Measurements from ENCODE around the gene CRTAC1.

CRTAC1 gene

DNA sequence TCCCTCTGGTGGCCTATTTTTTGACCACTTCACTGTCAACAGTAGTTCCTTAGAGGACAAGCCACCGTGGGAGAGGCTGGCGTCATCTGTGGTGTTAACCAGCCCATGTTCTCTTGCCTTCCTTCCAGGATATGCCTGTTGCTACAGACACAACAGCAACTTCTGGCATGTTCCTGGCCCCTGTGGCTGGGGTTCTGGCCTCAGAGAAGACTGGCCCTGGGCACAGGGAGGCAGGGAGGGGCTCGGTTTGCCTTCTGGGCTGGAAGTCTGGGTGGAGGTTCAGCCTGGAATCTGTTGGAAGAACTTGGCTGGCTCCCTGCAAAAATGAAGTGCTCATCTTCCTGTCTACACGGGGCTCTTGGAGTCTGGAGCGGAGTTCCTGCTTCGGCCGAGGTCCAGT lies 155.0 kb downstream of the CRTAC1 start:
- no peak overlapping the region for H3K4me3 ChIP-seq (ENCODE audit: low read depth in 1 of 2, low read length in 2 of 2)
- H3K36me3 ChIP-seq (ENCODE audit: insufficient read depth, low read length), result no peaks in the 10 kb centered on the region
- no peaks in the 10 kb centered on the region for H3K4me1 ChIP-seq (ENCODE audit: insufficient read depth, low read length)
- no peak overlapping the region for H3K9ac ChIP-seq (ENCODE audit: low read length)
- H3K9me3 ChIP-seq (ENCODE audit: low read length), result no peaks in the 10 kb centered on the region
- no peaks in the 10 kb centered on the region for H3K27me3 ChIP-seq (ENCODE audit: control insufficient read depth in 1 of 2, insufficient read depth in 2 of 2, low read length in 2 of 2)
- no peak overlapping the region for H3K27ac ChIP-seq (ENCODE audit: low read depth, low read length)

GRCh38 chr10:97874332-97874731 lies 156.1 kb downstream of the CRTAC1 start:
- Histone ChIP-seq H3K36me3 (ENCODE audit: insufficient read depth, low read length) (no peaks in the 10 kb centered on the region), H3K27me3 (ENCODE audit: control insufficient read depth in 1 of 2, insufficient read depth in 2 of 2, low read length in 2 of 2) (no peaks in the 10 kb centered on the region), H3K4me1 (ENCODE audit: insufficient read depth, low read length) (peaks cover under 1% of the 10 kb centered on the region)

GRCh38 chr10:97873569-97873968 lies 156.9 kb downstream of the CRTAC1 start:
- no peaks in the 10 kb centered on the region for H3K27me3 ChIP-seq (ENCODE audit: control insufficient read depth in 1 of 2, insufficient read depth in 2 of 2, low read length in 2 of 2)
- H3K36me3 ChIP-seq (ENCODE audit: insufficient read depth, low read length), result no peaks in the 10 kb centered on the region
- H3K27ac ChIP-seq (ENCODE audit: low read depth, low read length), result no peak overlapping the region
- H3K9ac ChIP-seq (ENCODE audit: low read length), result no peak overlapping the region
- no peaks in the 10 kb centered on the region for H3K9me3 ChIP-seq (ENCODE audit: low read length)
- H3K4me3 ChIP-seq (ENCODE audit: low read depth in 1 of 2, low read length in 2 of 2), result no peak overlapping the region
- peaks cover 8% of the 10 kb centered on the region for H3K4me1 ChIP-seq (ENCODE audit: insufficient read depth, low read length)

More at GRCh38 chr10:97874332-97874731, 156.1 kb downstream of the CRTAC1 start:
- Histone ChIP-seq H3K9me3 (ENCODE audit: low read length) (no peaks in the 10 kb centered on the region), H3K27ac (ENCODE audit: low read depth, low read length) (no peak overlapping the region), H3K9ac (ENCODE audit: low read length) (no peak overlapping the region), H3K4me3 (ENCODE audit: low read depth in 1 of 2, low read length in 2 of 2) (no peak overlapping the region)

DNA sequence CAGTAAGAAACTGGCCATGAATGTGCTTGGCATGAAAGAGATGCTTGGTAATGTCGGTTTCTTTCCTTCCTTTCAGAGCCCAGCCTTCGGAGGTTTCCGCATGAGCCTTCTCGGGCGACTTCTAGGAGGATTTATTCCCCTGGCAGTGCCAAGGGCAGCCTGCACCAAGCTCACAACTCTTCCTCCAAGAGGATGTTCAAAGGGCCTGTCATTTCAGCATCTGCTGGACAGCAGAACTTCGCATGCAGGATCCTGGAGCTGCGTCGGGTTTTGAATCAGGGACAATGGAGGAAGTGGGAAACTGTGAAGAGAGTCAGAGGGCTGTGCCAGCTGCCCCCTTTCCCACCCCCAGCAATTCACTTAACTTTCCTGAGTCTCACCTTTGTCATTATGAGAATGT lies 159.4 kb downstream of the CRTAC1 start:
- Histone ChIP-seq H3K36me3 (ENCODE audit: insufficient read depth, low read length) (no peaks in the 10 kb centered on the region), H3K9ac (ENCODE audit: low read length) (no peak overlapping the region), H3K4me1 (ENCODE audit: insufficient read depth, low read length) (peaks cover 9% of the 10 kb centered on the region), H3K4me3 (ENCODE audit: low read depth in 1 of 2, low read length in 2 of 2) (no peak overlapping the region), H3K27ac (ENCODE audit: low read depth, low read length) (no peak overlapping the region), H3K27me3 (ENCODE audit: control insufficient read depth in 1 of 2, insufficient read depth in 2 of 2, low read length in 2 of 2) (no peaks in the 10 kb centered on the region), H3K9me3 (ENCODE audit: low read length) (no peaks in the 10 kb centered on the region)

DNA sequence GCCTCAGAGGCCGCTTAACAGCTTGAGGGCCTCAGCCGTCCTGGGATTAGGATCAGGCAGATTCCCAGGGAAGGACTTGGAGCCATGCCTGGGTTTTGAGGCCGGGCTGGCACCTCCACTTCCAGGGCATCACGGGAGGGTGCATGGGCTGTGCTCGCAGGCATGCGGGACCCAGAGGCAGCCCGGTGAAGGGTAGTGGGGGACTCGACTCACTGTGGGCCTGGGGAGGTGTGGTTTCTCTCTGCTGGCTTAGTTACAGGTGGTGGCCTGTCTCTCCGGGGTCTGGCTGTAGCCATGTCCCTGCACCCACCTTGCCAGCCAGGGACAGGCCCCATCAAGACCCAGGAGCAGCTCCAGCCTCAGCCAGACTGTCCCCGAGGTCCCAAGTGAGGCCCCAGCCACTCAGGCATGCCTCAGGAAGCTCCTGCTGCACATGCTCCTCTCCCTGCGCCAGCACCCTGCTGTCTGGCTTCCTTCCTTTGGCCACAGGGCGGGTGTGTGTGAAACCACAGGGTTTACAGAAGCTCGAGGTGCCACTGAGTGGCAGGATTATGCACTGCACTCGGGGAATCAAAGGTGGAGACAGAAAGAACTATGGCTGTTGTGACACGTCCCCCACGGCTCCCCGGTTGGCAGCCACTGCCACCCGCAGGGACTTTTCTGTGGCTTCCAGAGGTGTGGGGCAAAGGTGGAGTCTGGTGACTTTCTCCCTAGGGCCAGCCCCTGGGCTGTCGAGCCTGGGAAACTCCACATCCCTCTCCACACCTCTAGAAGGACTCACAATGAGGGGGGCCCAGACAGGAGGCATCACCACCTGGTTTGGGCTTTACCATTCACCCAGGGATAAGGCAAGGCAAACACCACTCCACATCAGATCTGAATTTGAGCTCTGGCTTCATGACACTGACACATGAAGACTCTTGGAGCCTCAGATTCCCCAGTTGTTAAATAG lies 161.1 kb downstream of the CRTAC1 start:
- Histone ChIP-seq H3K4me3 (ENCODE audit: low read depth in 1 of 2, low read length in 2 of 2) (no peak overlapping the region), H3K27ac (ENCODE audit: low read depth, low read length) (no peak overlapping the region), H3K9ac (ENCODE audit: low read length) (no peak overlapping the region), H3K9me3 (ENCODE audit: low read length) (no peaks in the 10 kb centered on the region), H3K36me3 (ENCODE audit: insufficient read depth, low read length) (no peaks in the 10 kb centered on the region), H3K4me1 (ENCODE audit: insufficient read depth, low read length) (peaks cover 9% of the 10 kb centered on the region), H3K27me3 (ENCODE audit: control insufficient read depth in 1 of 2, insufficient read depth in 2 of 2, low read length in 2 of 2) (peaks cover 0 to 4% of the 10 kb centered on the region in 2 donors)

- no peak overlapping the region for H3K27ac ChIP-seq (ENCODE audit: low read depth, low read length)
- peaks cover 0 to 7% of the 10 kb centered on the region in 2 donors for H3K27me3 ChIP-seq (ENCODE audit: control insufficient read depth in 1 of 2, insufficient read depth in 2 of 2, low read length in 2 of 2)
- H3K4me3 ChIP-seq (ENCODE audit: low read depth in 1 of 2, low read length in 2 of 2), result no peak overlapping the region
- peaks cover 9% of the 10 kb centered on the region for H3K4me1 ChIP-seq (ENCODE audit: insufficient read depth, low read length)
- H3K36me3 ChIP-seq (ENCODE audit: insufficient read depth, low read length), result no peaks in the 10 kb centered on the region
- no peaks in the 10 kb centered on the region for H3K9me3 ChIP-seq (ENCODE audit: low read length)
- no peak overlapping the region for H3K9ac ChIP-seq (ENCODE audit: low read length)
Measured at GRCh38 chr10:97868134-97868685, 162.2 kb downstream of the CRTAC1 start.

GRCh38 chr10:97867220-97867800 lies 163.1 kb downstream of the CRTAC1 start:
- Histone ChIP-seq H3K9ac (ENCODE audit: low read length) (no peak overlapping the region), H3K4me1 (ENCODE audit: insufficient read depth, low read length) (peaks cover 9% of the 10 kb centered on the region), H3K4me3 (ENCODE audit: low read depth in 1 of 2, low read length in 2 of 2) (no peak overlapping the region), H3K36me3 (ENCODE audit: insufficient read depth, low read length) (no peaks in the 10 kb centered on the region), H3K9me3 (ENCODE audit: low read length) (no peaks in the 10 kb centered on the region), H3K27ac (ENCODE audit: low read depth, low read length) (no peak overlapping the region), H3K27me3 (ENCODE audit: control insufficient read depth in 1 of 2, insufficient read depth in 2 of 2, low read length in 2 of 2) (peaks cover 0 to 7% of the 10 kb centered on the region in 2 donors)

DNA sequence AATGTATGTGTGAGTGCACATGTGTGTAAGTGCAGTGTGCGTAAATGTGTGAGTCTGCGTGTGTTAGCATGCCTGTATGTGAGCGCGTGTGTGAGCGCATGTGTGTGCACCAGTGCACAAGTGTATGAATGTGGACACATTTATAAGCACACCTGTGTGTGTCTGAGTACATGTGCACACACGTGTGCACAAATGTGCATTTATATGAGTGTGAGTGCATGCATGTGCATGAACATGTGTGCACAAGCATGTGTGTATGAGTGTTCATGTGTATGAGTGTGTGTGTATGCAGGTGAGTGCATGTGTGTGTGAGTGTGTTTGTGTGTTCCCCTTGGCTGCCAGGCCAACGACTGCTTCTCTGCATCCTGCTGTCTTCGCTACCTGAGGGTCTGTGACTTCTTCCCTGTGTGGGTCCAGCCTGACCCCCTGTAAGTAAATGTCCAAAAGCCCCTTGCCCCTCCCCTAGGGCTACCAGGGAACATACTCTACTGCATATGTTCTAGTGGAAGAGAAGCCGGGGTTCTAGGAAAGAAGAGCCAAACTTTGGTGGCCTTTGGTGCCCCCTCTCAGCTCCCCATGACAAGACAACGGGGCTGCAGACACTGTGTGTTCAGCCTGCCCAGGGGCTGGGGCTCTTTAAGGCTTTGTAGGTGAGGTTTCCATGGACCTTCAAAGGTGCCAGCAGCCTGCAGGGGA lies 163.7 kb downstream of the CRTAC1 start:
- Histone ChIP-seq H3K4me3 (ENCODE audit: low read depth in 1 of 2, low read length in 2 of 2) (no peak overlapping the region), H3K27ac (ENCODE audit: low read depth, low read length) (no peak overlapping the region), H3K9ac (ENCODE audit: low read length) (no peak overlapping the region), H3K9me3 (ENCODE audit: low read length) (no peaks in the 10 kb centered on the region), H3K27me3 (ENCODE audit: control insufficient read depth in 1 of 2, insufficient read depth in 2 of 2, low read length in 2 of 2) (peaks cover 0 to 7% of the 10 kb centered on the region in 2 donors), H3K4me1 (ENCODE audit: insufficient read depth, low read length) (peaks cover 9% of the 10 kb centered on the region), H3K36me3 (ENCODE audit: insufficient read depth, low read length) (no peaks in the 10 kb centered on the region)

DNA sequence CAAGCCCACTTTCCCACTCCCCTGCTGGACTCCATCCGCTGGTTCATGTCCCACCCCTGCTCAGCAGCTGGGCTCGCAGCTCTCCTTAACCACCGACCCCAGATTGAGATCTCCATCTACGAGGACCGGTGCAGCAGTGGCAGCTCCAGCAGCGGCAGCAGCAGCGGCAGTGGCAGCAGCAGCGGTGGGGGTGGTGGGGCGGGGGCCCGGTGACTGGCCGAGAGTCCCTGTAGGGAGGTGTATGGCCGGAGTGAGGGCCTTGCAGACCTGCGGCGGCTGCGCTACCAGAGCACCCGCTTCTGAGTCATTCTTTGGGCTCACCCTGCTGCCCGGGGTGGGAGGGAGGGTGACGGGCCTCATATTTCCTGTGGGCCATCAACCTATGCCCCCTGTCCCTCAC lies 164.9 kb downstream of the CRTAC1 start:
- Histone ChIP-seq H3K4me1 (ENCODE audit: insufficient read depth, low read length) (peaks cover 9% of the 10 kb centered on the region), H3K27ac (ENCODE audit: low read depth, low read length) (no peak overlapping the region), H3K4me3 (ENCODE audit: low read depth in 1 of 2, low read length in 2 of 2) (no peak overlapping the region), H3K36me3 (ENCODE audit: insufficient read depth, low read length) (no peaks in the 10 kb centered on the region), H3K27me3 (ENCODE audit: control insufficient read depth in 1 of 2, insufficient read depth in 2 of 2, low read length in 2 of 2) (peaks cover 0 to 7% of the 10 kb centered on the region in 2 donors), H3K9me3 (ENCODE audit: low read length) (no peaks in the 10 kb centered on the region), H3K9ac (ENCODE audit: low read length) (no peak overlapping the region)

GRCh38 chr10:97863808-97864207 lies 166.6 kb downstream of the CRTAC1 start:
- Histone ChIP-seq H3K27ac (ENCODE audit: low read depth, low read length) (no peak overlapping the region), H3K36me3 (ENCODE audit: insufficient read depth, low read length) (no peaks in the 10 kb centered on the region), H3K4me1 (ENCODE audit: insufficient read depth, low read length) (peaks cover 4% of the 10 kb centered on the region), H3K9ac (ENCODE audit: low read length) (no peak overlapping the region), H3K4me3 (ENCODE audit: low read depth in 1 of 2, low read length in 2 of 2) (no peak overlapping the region), H3K9me3 (ENCODE audit: low read length) (no peaks in the 10 kb centered on the region), H3K27me3 (ENCODE audit: control insufficient read depth in 1 of 2, insufficient read depth in 2 of 2, low read length in 2 of 2) (peaks cover 0 to 7% of the 10 kb centered on the region in 2 donors)

DNA sequence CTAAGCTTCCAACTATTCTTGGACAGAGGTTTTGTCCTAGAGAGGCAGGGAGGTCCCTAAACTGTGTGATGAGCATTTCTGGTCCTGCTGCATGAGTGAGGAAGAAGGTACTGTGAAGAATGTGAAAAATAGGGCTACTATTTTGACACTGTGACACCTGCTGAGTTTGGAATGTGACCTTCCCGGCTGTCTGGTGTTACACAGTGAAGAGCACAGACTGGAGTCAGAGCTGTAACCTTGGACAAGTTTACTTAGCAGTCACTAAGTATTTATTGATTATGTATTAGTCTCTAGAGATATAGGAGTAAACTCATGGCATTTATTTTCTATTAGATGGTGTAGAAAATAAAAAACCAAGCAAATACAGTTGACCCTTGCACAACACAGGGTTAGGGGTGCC lies 168.5 kb downstream of the CRTAC1 start:
- H3K4me3 ChIP-seq (ENCODE audit: low read depth in 1 of 2, low read length in 2 of 2), result no peak overlapping the region
- H3K27me3 ChIP-seq (ENCODE audit: control insufficient read depth in 1 of 2, insufficient read depth in 2 of 2, low read length in 2 of 2), result peaks cover 0 to 7% of the 10 kb centered on the region in 2 donors
- H3K9me3 ChIP-seq (ENCODE audit: low read length), result no peaks in the 10 kb centered on the region
- H3K36me3 ChIP-seq (ENCODE audit: insufficient read depth, low read length), result no peaks in the 10 kb centered on the region
- H3K9ac ChIP-seq (ENCODE audit: low read length), result no peak overlapping the region
- no peak overlapping the region for H3K27ac ChIP-seq (ENCODE audit: low read depth, low read length)
- no peaks in the 10 kb centered on the region for H3K4me1 ChIP-seq (ENCODE audit: insufficient read depth, low read length)

All from muscle layer of colon (tissue), 2 donors.